Upper lobe of left lung (tissue), 6 donors: ENCODE measurements around the gene ZER1. TPM values are rescaled to one million over a fixed set of nuclear protein-coding genes. Genes with fewer than 3 reads are reported as not detected.
"Not testable (repeated sequence)": the region's sequence is repeated elsewhere in the genome, so short reads cannot be mapped to it uniquely, and the experiment has no call there.

Source experiments
- ATAC-seq, 2 donors: fragments of 200-7000 bp; cut with Tn5 transposase; one replicate each; pipeline ENCODE4 v1.9.1; 2022; ENCODE audit warnings: mild to moderate bottlenecking in 2 of 2, moderate library complexity in 2 of 2; ENCODE audit not compliant: low FRiP score in 2 of 2
- DNase-seq, 2 donors: peaks; one replicate each; pipeline ENCODE4 v3.0.0-alpha.2; 2019 to 2020
- H3K27ac ChIP-seq, 4 donors: fragments of 200-600 bp; sonication (generic); one replicate each; pipeline ENCODE4 v1.5.1; 2016 to 2019
- H3K27me3 ChIP-seq, 4 donors: fragments of 200-600 bp; sonication (generic); one replicate each; pipeline ENCODE4 v1.5.1; 2017 to 2019
- H3K36me3 ChIP-seq, 4 donors: fragments of 200-600 bp; sonication (generic); one replicate each; pipeline ENCODE4 v1.5.1; 2016 to 2019
- H3K4me1 ChIP-seq, 4 donors: fragments of 200-600 bp; sonication (generic); one replicate each; pipeline ENCODE4 v1.5.1; 2018 to 2019
- H3K4me3 ChIP-seq, 4 donors: fragments of 200-600 bp; sonication (generic); one replicate each; pipeline ENCODE4 v1.5.1; 2017 to 2019; ENCODE audit warnings: mild to moderate bottlenecking in 2 of 4, moderate library complexity in 1 of 4
- H3K9me3 ChIP-seq, 4 donors: fragments of 200-600 bp; sonication (generic); one replicate each; pipeline ENCODE4 v1.5.1; 2018 to 2019
- EP300 ChIP-seq, 4 donors: sonication (generic); formaldehyde crosslinking; IDR thresholded peaks; one replicate each; pipeline ENCODE4 v1.5.1; 2017; ENCODE audit warnings: antibody characterized with exemption in 4 of 4, control low read depth in 2 of 4
- POLR2A ChIP-seq, 4 donors: fragments of 450-650 bp; IDR thresholded peaks; one replicate each; pipeline ENCODE4 v1.5.1; 2016 to 2017; ENCODE audit warnings: antibody characterized with exemption in 4 of 4, mild to moderate bottlenecking in 2 of 4
- POLR2AphosphoS5 ChIP-seq, 2 donors: sonication (generic); formaldehyde crosslinking; IDR thresholded peaks; one replicate each; pipeline ENCODE4 v1.5.1; 2017; ENCODE audit warnings: antibody characterized with exemption in 2 of 2
- WGBS, 2 donors: methylation state at CpG; one replicate each; pipeline ENCODE4 v1.1.5; 2017 to 2018; 5-methylcytosine and 5-hydroxymethylcytosine counted together
- total RNA-seq, 6 donors: library from RNA; depleted of rRNA in 4 of 6; stranded (reverse); fragments of >200 nt in 4 of 6; gene quantifications; one replicate each; pipeline versions ENCODE4 v1.1.0 to v1.2.1, GENCODE V29; 2016 to 2021
- TF ChIP-seq, protein P1 (sequence below), 6 experiments: fragments of 450-650 bp in 4 of 6; fragments of 200-600 bp in 2 of 6; sonication (generic) in 2 of 6; IDR thresholded peaks; one replicate each; pipeline ENCODE4 v1.5.1; 2016 to 2019; ENCODE audit warnings: antibody characterized with exemption in 6 of 6
- donor health status: DM: no; HTN: no; CAD: no; lungs with moderate emphysema.
- donor health status: DM: no; HTN: yes; CAD: no; lungs with severe emphysema.

Gene ZER1
- total RNA-seq, 6 donors from 2014 or later = 30.9 to 55.5 (median 44.0) TPM

DNA sequence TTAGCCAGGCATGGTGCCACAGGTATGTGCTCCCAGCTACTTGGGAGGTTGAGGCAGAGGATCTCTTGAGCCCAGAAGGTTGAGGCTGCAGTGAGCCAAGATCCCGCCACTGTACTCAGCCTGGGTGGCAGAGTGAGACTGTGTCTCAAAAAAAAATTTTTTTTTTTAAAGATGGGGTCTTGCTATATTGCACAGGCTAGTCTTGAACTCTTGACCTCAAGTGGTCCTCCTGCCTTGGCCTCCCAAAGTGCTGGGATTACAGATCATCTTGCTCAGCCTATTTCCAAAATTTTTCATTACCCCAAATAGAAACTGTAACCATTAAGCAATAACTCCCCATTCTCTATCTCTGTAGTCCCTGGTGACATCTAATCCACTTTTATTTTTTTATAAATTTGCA lies 10.9 kb upstream of the ZER1 start:
- 94 to 100% methylated on average over 1 of the region's 1 CpG for WGBS, 2 donors

GRCh38 chr9:128781187-128782070 lies 9.7 kb upstream of the ZER1 start:
- peaks cover 0 to 2% (median 1%) of the 10 kb centered on the region in 4 donors for H3K4me1 ChIP-seq
- ATAC-seq (no peak), DNase-seq (no peak)
- H3K9me3 ChIP-seq = peaks cover 0 to 7% (median 0%) of the 10 kb centered on the region in 4 donors
- H3K27ac ChIP-seq = no peak overlapping the region
- no peak overlapping the region for H3K4me3 ChIP-seq
- TF ChIP-seq POLR2A (IDR thresholded peaks at IDR 0.05) (no peak), EP300 (IDR thresholded peaks at IDR 0.05) (no peak), POLR2AphosphoS5 (IDR thresholded peaks at IDR 0.05) (no peak)
- TF ChIP-seq, protein P1, sequence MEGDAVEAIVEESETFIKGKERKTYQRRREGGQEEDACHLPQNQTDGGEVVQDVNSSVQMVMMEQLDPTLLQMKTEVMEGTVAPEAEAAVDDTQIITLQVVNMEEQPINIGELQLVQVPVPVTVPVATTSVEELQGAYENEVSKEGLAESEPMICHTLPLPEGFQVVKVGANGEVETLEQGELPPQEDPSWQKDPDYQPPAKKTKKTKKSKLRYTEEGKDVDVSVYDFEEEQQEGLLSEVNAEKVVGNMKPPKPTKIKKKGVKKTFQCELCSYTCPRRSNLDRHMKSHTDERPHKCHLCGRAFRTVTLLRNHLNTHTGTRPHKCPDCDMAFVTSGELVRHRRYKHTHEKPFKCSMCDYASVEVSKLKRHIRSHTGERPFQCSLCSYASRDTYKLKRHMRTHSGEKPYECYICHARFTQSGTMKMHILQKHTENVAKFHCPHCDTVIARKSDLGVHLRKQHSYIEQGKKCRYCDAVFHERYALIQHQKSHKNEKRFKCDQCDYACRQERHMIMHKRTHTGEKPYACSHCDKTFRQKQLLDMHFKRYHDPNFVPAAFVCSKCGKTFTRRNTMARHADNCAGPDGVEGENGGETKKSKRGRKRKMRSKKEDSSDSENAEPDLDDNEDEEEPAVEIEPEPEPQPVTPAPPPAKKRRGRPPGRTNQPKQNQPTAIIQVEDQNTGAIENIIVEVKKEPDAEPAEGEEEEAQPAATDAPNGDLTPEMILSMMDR (IDR thresholded peaks at IDR 0.05) = no peak
- 63 to 75% methylated on average over 7 of the region's 7 CpGs for WGBS, 2 donors
- H3K36me3 ChIP-seq = no peaks in the 10 kb centered on the region
- no peaks in the 10 kb centered on the region for H3K27me3 ChIP-seq

More for the DNA sequence above, 10.9 kb upstream of the ZER1 start:
- ATAC-seq (no peak), DNase-seq (no peak)
- Histone ChIP-seq H3K27me3 (no peaks in the 10 kb centered on the region), H3K36me3 (no peaks in the 10 kb centered on the region), H3K4me1 (peaks cover 1 to 9% (median 5%) of the 10 kb centered on the region in 4 donors), H3K27ac (no peak overlapping the region), H3K4me3 (no peak overlapping the region), H3K9me3 (peaks cover 0 to 7% (median 0%) of the 10 kb centered on the region in 4 donors)
- TF ChIP-seq POLR2AphosphoS5 (IDR thresholded peaks at IDR 0.05) (no peak), EP300 (IDR thresholded peaks at IDR 0.05) (no peak), POLR2A (IDR thresholded peaks at IDR 0.05) (no peak)
- TF ChIP-seq, protein P1 (IDR thresholded peaks at IDR 0.05) = no peak

- not testable (repeated sequence) for H3K9me3 ChIP-seq, H3K4me1 ChIP-seq, H3K36me3 ChIP-seq, ATAC-seq, H3K4me3 ChIP-seq, H3K27ac ChIP-seq, H3K27me3 ChIP-seq
- DNase-seq = peak in 1 of 2 donors; percentile 62
- 95% methylated on average over 10 of the region's 27 CpGs; no CpG with 5 or more reads in 1 of the 2 donors for WGBS, 2 donors
These were observed 8.4 kb upstream of the ZER1 start for GRCh38 chr9:128780093-128780492.

DNA sequence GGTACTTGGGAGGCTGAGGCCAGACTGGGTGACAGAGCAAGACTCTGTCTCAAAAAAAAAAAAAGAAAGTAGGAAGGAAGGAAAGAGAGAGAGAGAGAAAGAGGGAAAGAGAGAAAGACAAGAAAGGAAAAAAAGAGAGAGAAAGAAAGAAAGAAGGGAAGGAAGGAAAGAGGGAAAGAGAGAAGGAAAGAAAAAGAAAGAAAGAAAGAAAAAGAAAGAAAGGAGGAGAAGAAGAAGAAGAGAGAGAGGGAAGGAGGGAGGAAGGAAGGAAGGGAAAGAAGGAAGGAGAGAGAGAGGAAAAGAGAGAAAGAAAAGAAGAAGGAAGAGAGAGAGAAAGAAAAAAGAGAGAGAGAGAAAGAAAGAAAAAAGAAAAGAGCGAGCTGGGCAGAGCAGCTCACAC lies 3.1 kb upstream of the ZER1 start:
- H3K4me3 ChIP-seq = no peak overlapping the region
- no peaks in the 10 kb centered on the region for H3K27me3 ChIP-seq
- TF ChIP-seq POLR2AphosphoS5 (IDR thresholded peaks at IDR 0.05) (no peak), EP300 (IDR thresholded peaks at IDR 0.05) (no peak), POLR2A (IDR thresholded peaks at IDR 0.05) (no peak)
- TF ChIP-seq, protein P1 (IDR thresholded peaks at IDR 0.05) = no peak
- no peaks in the 10 kb centered on the region for H3K36me3 ChIP-seq
- peaks cover 14 to 22% (median 16%) of the 10 kb centered on the region in 4 donors for H3K4me1 ChIP-seq
- 92 to 97% methylated on average over 1 of the region's 1 CpG for WGBS, 2 donors
- no peak for ATAC-seq
- H3K27ac ChIP-seq = no peak overlapping the region
- peaks cover 0 to 4% (median 0%) of the 10 kb centered on the region in 4 donors for H3K9me3 ChIP-seq
- no peak for DNase-seq

GRCh38 chr9:128773049-128773448 lies 1.3 kb upstream of the ZER1 start:
- Histone ChIP-seq H3K27me3 (no peaks in the 10 kb centered on the region), H3K4me1 (peaks cover 14 to 33% (median 19%) of the 10 kb centered on the region in 4 donors), H3K36me3 (peaks cover 0 to 2% (median 0%) of the 10 kb centered on the region in 4 donors), H3K4me3 (peak overlapping the region in 1 of 4 donors; percentile 95), H3K9me3 (peaks cover 0 to 4% (median 0%) of the 10 kb centered on the region in 4 donors), H3K27ac (no peak overlapping the region)
- 90 to 93% methylated on average over 5 of the region's 5 CpGs for WGBS, 2 donors
- DNase-seq (no peak), ATAC-seq (no peak)
- no peak for TF ChIP-seq EP300 (IDR thresholded peaks at IDR 0.05)
- TF ChIP-seq POLR2AphosphoS5 (IDR thresholded peaks at IDR 0.05) = no peak
- TF ChIP-seq, protein P1 (IDR thresholded peaks at IDR 0.05) = no peak
- no peak for TF ChIP-seq POLR2A (IDR thresholded peaks at IDR 0.05)
